ENCODE data around the gene RAB35. TPM values are rescaled to one million over a fixed set of nuclear protein-coding genes. Genes with fewer than 3 reads are reported as not detected.

Gene RAB35
- total and polyA plus RNA-seq, 2 experiments from 2014 or later, result 9.9 to 16.9 TPM

- no peak for DNase-seq (ENCODE audit: low spot score)
- no peak for ATAC-seq
- Histone ChIP-seq H3K4me2 (no peak overlapping the region), H3K27me3 (ENCODE audit: insufficient read depth) (no peaks in the 10 kb centered on the region), H2AFZ (no peak overlapping the region), H4K20me1 (replicated peaks; ENCODE audit: insufficient read depth) (peaks cover 5% of the 10 kb centered on the region), H3K36me3 (ENCODE audit: insufficient read depth) (peaks cover 72% of the 10 kb centered on the region), H3K4me3 (no peak overlapping the region), H3K79me2 (replicated peaks; ENCODE audit: insufficient read depth) (no peaks in the 10 kb centered on the region), H3K9me2 (ENCODE audit: insufficient read depth) (no peaks in the 10 kb centered on the region), H3K4me1 (ENCODE audit: insufficient read depth) (no peaks in the 10 kb centered on the region), H3F3A (replicated peaks; ENCODE audit: low read depth) (peaks cover under 1% of the 10 kb centered on the region; the same call in 1 of the 2 replicates), H3K27ac (ENCODE audit: low read depth) (no peak overlapping the region)
- Mint-ChIP-seq H3K4me3 (no peak overlapping the region), H3K9me3 (no peaks in the 10 kb centered on the region), H3K27ac (no peak overlapping the region), H3K36me3 (ENCODE audit: low read depth) (peaks cover 96% of the 10 kb centered on the region), H3K27me3 (ENCODE audit: insufficient read depth, low read depth, poor library complexity) (peaks cover 8% of the 10 kb centered on the region), H3K4me1 (no peaks in the 10 kb centered on the region)
- TF ChIP-seq CTCF (conservative IDR thresholded peaks at IDR 0.05; ENCODE audit: low read depth in 2 of 2) (no peak), CREB1 (CRISPR knock-in tag; IDR thresholded peaks at IDR 0.05; ENCODE audit: low read depth) (no peak), REST (IDR thresholded peaks at IDR 0.05; ENCODE audit: unreplicated experiment) (no peak), JUNB (IDR thresholded peaks at IDR 0.05; ENCODE audit: unreplicated experiment) (no peak), ZNF462 (CRISPR knock-in tag; IDR thresholded peaks at IDR 0.05) (no peak), POLR2AphosphoS5 (IDR thresholded peaks at IDR 0.05; ENCODE audit: low read depth) (no peak), EZH2 (IDR thresholded peaks at IDR 0.05; ENCODE audit: low read depth, unreplicated experiment) (no peak), STAT1 (IDR thresholded peaks at IDR 0.05; ENCODE audit: unreplicated experiment) (no peak), NANOG (IDR thresholded peaks at IDR 0.05; ENCODE audit: borderline replicate concordance) (no peak), ZNF114 (CRISPR knock-in tag; IDR thresholded peaks at IDR 0.05) (no peak), ZNF331 (CRISPR knock-in tag; IDR thresholded peaks at IDR 0.05; ENCODE audit: low read depth) (no peak), ETS1 (IDR thresholded peaks at IDR 0.05) (no peak), EZH2phosphoT487 (IDR thresholded peaks at IDR 0.05; ENCODE audit: unreplicated experiment) (no peak)
Observed at GRCh38 chr12:120141336-120141735, 24.8 kb upstream of the RAB35 start.

All from GM23338 (cell line).